GM23338 (cell line): Measurements from ENCODE around the gene ACVRL1.

Experiments used
- CTCF ChIP-seq, 2 experiments: fragments of 200-600 bp in 1 of 2; sonication (generic) in 1 of 2; conservative IDR thresholded peaks; 2 replicates each; pipeline versions ENCODE4 v1.5.1 to v1.6.1; 2016 to 2017; ENCODE audit warnings: antibody characterized with exemption in 2 of 2, low read depth in 2 of 2, mild to moderate bottlenecking in 2 of 2, moderate library complexity in 1 of 2
- EZH2 ChIP-seq: fragments of 200-600 bp; sonication (generic); IDR thresholded peaks from one replicate; pipeline ENCODE4 v1.8.0; 2017; ENCODE audit warnings: antibody characterized with exemption, mild to moderate bottlenecking, low read depth; ENCODE audit not compliant: unreplicated experiment
- EZH2phosphoT487 ChIP-seq: fragments of 200-600 bp; sonication (generic); IDR thresholded peaks from one replicate; pipeline ENCODE4 v1.8.1; 2018; ENCODE audit warnings: antibody characterized with exemption; ENCODE audit not compliant: unreplicated experiment
- JUNB ChIP-seq: IDR thresholded peaks from one replicate; pipeline ENCODE4 v1.6.1; 2016; ENCODE audit warnings: antibody characterized with exemption; ENCODE audit not compliant: unreplicated experiment
- POLR2AphosphoS5 ChIP-seq: IDR thresholded peaks from 2 replicates; pipeline ENCODE4 v1.6.1; 2016; ENCODE audit warnings: antibody characterized with exemption, low read depth
- ZNF114 ChIP-seq: fragments of 250-450 bp; sonication (Bioruptor Pico); IDR thresholded peaks from 2 replicates; pipeline ENCODE4 v1.5.0; 2020; ENCODE audit warnings: mild to moderate bottlenecking, moderate library complexity
- ZNF331 ChIP-seq: fragments of 250-450 bp; sonication (Bioruptor Pico); IDR thresholded peaks from 2 replicates; pipeline ENCODE4 v1.5.0; 2020; ENCODE audit warnings: low read depth, mild to moderate bottlenecking, moderate library complexity
- TF ChIP-seq, protein P1 (sequence below): IDR thresholded peaks from one replicate; pipeline ENCODE4 v1.6.1; 2018; ENCODE audit warnings: antibody characterized with exemption; ENCODE audit not compliant: unreplicated experiment

- no peak for TF ChIP-seq CTCF (conservative IDR thresholded peaks at IDR 0.05; ENCODE audit: low read depth in 2 of 2)
- no peak for TF ChIP-seq EZH2
- TF ChIP-seq, protein P1, sequence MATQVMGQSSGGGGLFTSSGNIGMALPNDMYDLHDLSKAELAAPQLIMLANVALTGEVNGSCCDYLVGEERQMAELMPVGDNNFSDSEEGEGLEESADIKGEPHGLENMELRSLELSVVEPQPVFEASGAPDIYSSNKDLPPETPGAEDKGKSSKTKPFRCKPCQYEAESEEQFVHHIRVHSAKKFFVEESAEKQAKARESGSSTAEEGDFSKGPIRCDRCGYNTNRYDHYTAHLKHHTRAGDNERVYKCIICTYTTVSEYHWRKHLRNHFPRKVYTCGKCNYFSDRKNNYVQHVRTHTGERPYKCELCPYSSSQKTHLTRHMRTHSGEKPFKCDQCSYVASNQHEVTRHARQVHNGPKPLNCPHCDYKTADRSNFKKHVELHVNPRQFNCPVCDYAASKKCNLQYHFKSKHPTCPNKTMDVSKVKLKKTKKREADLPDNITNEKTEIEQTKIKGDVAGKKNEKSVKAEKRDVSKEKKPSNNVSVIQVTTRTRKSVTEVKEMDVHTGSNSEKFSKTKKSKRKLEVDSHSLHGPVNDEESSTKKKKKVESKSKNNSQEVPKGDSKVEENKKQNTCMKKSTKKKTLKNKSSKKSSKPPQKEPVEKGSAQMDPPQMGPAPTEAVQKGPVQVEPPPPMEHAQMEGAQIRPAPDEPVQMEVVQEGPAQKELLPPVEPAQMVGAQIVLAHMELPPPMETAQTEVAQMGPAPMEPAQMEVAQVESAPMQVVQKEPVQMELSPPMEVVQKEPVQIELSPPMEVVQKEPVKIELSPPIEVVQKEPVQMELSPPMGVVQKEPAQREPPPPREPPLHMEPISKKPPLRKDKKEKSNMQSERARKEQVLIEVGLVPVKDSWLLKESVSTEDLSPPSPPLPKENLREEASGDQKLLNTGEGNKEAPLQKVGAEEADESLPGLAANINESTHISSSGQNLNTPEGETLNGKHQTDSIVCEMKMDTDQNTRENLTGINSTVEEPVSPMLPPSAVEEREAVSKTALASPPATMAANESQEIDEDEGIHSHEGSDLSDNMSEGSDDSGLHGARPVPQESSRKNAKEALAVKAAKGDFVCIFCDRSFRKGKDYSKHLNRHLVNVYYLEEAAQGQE, result no peak
- TF ChIP-seq POLR2AphosphoS5, result no peak
- no peak for TF ChIP-seq JUNB
- TF ChIP-seq ZNF114 (CRISPR knock-in tag), result no peak
- TF ChIP-seq ZNF331, result no peak
- no peak for TF ChIP-seq EZH2phosphoT487
Observed at GRCh38 chr12:51908876-51909592, 1.7 kb downstream of the ACVRL1 start.
